H1 (cell line): Measurements from ENCODE around the gene GJD2. TPM values are rescaled to one million over a fixed set of nuclear protein-coding genes. Genes with fewer than 3 reads are reported as not detected.

ENCODE experiments used
- BACH1 ChIP-seq: IDR thresholded peaks from 2 replicates; pipeline ENCODE4 v1.6.1; 2012; ENCODE audit warnings: low read length, improper control_type of control experiment
- CBX5 ChIP-seq: fragments of 300-800, 300-1000 bp; sonication (generic); IDR thresholded peaks from 2 replicates; pipeline ENCODE4 v1.7.1; 2016; ENCODE audit warnings: antibody characterized with exemption, low read length, low read depth
- NANOG ChIP-seq: IDR thresholded peaks from 2 replicates; pipeline ENCODE4 v1.6.1; 2011; ENCODE audit warnings: low read length, low read depth, mild to moderate bottlenecking, inconsistent platforms; ENCODE audit not compliant: insufficient read depth, poor library complexity, severe bottlenecking
- TEAD4 ChIP-seq: IDR thresholded peaks from 2 replicates; pipeline ENCODE4 v1.6.1; 2012; ENCODE audit warnings: low read depth, low read length, inconsistent platforms, mixed read lengths
- polyA plus RNA-seq, 7 experiments: library from polyadenylated mRNA; depleted of rRNA in 3 of 7; stranded (reverse) in 5 of 7; unstranded in 2 of 7; fragments of >200 nt in 5 of 7; fragments of 200-250 nt in 2 of 7; gene quantifications; 1 replicate in 5 of 7; 2 replicates in 1 of 7; 4 replicates in 1 of 7; pipeline versions ENCODE4 v1.2.1 to v1.2.3, GENCODE V29; 2011 to 2013; ENCODE audit warnings: missing spikeins in 2 of 7, mixed read lengths in 2 of 7
- total RNA-seq: library from RNA; stranded (reverse); fragmentation: NEBNext Ultra II Directional; extraction: Animal tissue kit (Norgen Biotek cat#: 25700); gene quantifications from 2 replicates; pipeline ENCODE4 v1.2.1, GENCODE V29; 2021

GJD2 gene
- total and polyA plus RNA-seq, 2 of the 8 experiments (the other 6 are each of a cell fraction or from before 2014, with no cell fraction given): 0.39 to 0.54 TPM

DNA sequence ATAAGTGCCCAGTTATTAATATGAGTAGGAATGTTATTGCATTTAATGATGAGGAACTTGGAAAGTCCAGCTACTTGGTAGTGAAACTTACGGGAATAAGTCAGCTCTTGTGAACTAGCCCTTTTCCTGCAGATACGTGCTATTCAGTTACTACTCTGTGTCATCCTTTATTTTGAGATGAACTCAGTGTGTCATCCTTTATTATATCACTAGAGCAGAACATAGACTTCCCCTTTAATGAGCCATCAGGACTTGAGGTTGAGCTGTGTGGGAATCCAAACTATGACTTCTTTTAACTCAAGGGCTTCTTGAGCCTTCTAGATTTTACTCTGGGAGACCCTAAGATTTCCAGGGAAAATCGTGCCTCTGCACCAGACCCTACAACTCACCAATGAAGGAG is 36.9 kb upstream of the GJD2 start (continued):
- TF ChIP-seq NANOG (no peak), CBX5 (no peak), TEAD4 (no peak), BACH1 (no peak)
